Measurements from ENCODE around the gene NYNRIN.
"Not testable (repeated sequence)": the region's sequence is repeated elsewhere in the genome, so short reads cannot be mapped to it uniquely, and the experiment has no call there.

The NYNRIN gene

GRCh38 chr14:24398653-24399446 lies at the start of gene NYNRIN:
TSS of gene NYNRIN (plus strand) at chr14:24399003. CDS start at chr14:24399247, 244 bp downstream.
- no peak within 1 kb of the TSS for H3K27ac Mint-ChIP-seq
- DNase-seq = peak; percentile 21 to 24

DNA sequence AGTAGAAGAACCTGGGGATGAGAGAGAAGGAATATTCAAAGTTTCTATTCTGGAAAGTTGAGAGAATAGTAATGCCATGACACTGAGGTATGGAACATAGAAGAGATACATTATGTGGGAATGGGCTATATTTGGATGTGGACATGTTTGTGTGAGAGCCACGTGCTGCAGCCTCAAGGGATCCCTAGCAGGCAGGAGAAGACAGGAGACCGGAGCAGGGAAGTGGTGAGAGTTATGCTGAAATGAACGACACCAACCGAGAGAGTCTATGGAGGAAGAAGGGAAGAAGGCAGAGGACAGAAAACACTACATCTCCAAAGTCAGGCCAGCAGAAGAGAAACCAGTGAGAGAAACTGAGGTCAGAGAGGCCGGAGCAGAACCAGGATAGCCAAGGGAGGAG lies 49.1 kb upstream of the NYNRIN start:
- H3K27me3 Mint-ChIP-seq = peaks cover 51% of the 10 kb centered on the region
- no peaks in the 10 kb centered on the region for H3K9me3 Mint-ChIP-seq
- H3K4me1 Mint-ChIP-seq = peaks cover 6% of the 10 kb centered on the region
- no peak overlapping the region for H3K27ac Mint-ChIP-seq
- no peak overlapping the region for H3K4me3 Mint-ChIP-seq
- DNase-seq (no peak), ATAC-seq (no peak)

More at GRCh38 chr14:24398653-24399446, at the start of gene NYNRIN:
- peak; percentile 87 for ATAC-seq
- peaks cover 43% of the 10 kb centered on the region for H3K27me3 Mint-ChIP-seq
- H3K4me3 Mint-ChIP-seq = peak within 1 kb of the TSS; percentile 58 to 80
- H3K9me3 Mint-ChIP-seq = no peaks in the 10 kb centered on the region
- peaks cover 18% of the 10 kb centered on the region for H3K4me1 Mint-ChIP-seq

GRCh38 chr14:24351517-24351916 lies 47.3 kb upstream of the NYNRIN start:
- H3K4me3 Mint-ChIP-seq = no peak overlapping the region
- peaks cover 6% of the 10 kb centered on the region for H3K4me1 Mint-ChIP-seq
- H3K27me3 Mint-ChIP-seq = peaks cover 44% of the 10 kb centered on the region
- ATAC-seq = no peak
- no peak overlapping the region for H3K27ac Mint-ChIP-seq
- DNase-seq = no peak
- H3K9me3 Mint-ChIP-seq = no peaks in the 10 kb centered on the region

- Mint-ChIP-seq H3K4me1 (peaks cover 6% of the 10 kb centered on the region), H3K27me3 (peaks cover 44% of the 10 kb centered on the region), H3K9me3 (no peaks in the 10 kb centered on the region), H3K27ac (no peak overlapping the region), H3K4me3 (no peak overlapping the region)
- ATAC-seq = peak; percentile 40
- DNase-seq = no peak
Observed at GRCh38 chr14:24353559-24354481, 45.0 kb upstream of the NYNRIN start.

- H3K4me3 Mint-ChIP-seq, H3K4me1 Mint-ChIP-seq, DNase-seq, H3K9me3 Mint-ChIP-seq, H3K27ac Mint-ChIP-seq, ATAC-seq: not testable (repeated sequence)
- H3K27me3 Mint-ChIP-seq = peaks cover 39% of the 10 kb centered on the region
Observed at GRCh38 chr14:24354482-24354825, 44.3 kb upstream of the NYNRIN start.

DNA sequence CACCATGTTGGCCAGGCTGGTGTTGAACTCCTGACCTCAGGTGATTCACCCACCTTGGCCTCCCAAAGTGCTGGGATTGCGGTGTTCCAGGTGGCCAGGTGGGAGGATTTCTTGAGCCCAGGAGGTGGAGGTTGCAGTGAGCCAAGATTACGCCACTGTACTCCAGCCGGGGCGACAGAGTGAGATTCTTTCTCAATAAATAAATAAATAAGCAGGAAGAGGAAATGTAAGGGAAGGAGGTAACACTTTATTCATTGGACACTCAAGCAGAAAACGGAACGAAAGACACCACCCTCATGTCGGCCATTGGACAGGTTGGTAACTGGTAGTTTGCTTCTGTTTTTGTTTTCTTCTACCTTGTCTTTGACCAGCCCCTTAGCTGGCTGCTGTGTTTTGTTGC lies 43.8 kb upstream of the NYNRIN start:
- Mint-ChIP-seq H3K27me3 (peaks cover 34% of the 10 kb centered on the region), H3K9me3 (no peaks in the 10 kb centered on the region), H3K27ac (no peak overlapping the region), H3K4me3 (no peak overlapping the region), H3K4me1 (peaks cover 6% of the 10 kb centered on the region)
- DNase-seq (no peak), ATAC-seq (no peak)

DNA sequence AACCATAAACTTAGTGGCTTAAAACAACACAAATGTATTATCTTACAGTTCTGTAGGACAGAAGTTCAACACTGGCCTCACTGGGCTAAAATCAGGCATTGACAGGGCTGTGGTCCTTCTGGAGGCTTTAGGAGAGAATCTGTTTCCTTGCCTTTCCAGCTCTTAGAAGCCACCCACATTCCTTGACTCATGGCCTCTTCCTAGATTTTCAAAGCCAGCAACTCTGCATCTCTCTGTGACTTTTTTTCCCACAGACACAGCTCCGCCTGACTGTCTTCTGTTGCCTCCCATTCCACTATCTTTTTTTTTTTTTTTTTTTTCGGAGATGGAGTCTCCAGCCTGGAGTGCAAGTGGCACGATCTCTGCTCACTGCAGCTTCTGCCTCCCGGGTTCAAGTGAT lies 42.6 kb upstream of the NYNRIN start:
- no peak overlapping the region for H3K4me3 Mint-ChIP-seq
- DNase-seq (no peak), ATAC-seq (no peak)
- peaks cover 30% of the 10 kb centered on the region for H3K27me3 Mint-ChIP-seq
- peaks cover 6% of the 10 kb centered on the region for H3K4me1 Mint-ChIP-seq
- no peaks in the 10 kb centered on the region for H3K9me3 Mint-ChIP-seq
- no peak overlapping the region for H3K27ac Mint-ChIP-seq

DNA sequence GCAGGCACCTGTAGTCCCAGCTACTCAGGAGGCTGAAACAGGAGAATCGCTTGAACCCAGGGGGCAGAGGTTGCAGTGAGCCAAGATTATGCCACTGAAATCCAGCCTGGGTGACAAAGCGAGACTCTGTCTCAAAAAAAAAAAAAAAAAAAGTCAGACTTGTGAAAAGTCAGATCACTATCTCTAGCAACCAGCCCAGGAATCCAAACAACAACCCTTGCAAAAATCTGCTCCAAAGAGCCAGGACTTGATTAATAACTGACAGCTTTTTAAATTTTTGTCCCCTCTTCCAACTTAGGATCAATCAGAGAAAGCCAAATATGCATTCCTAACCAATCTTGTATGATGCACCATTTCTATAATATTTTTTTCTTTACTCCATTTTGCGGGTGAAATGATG lies 38.5 kb upstream of the NYNRIN start:
- Mint-ChIP-seq H3K4me3 (no peak overlapping the region), H3K9me3 (no peaks in the 10 kb centered on the region), H3K27ac (no peak overlapping the region), H3K4me1 (peaks cover 5% of the 10 kb centered on the region), H3K27me3 (peaks cover 29% of the 10 kb centered on the region)
- ATAC-seq (no peak), DNase-seq (no peak)

DNA sequence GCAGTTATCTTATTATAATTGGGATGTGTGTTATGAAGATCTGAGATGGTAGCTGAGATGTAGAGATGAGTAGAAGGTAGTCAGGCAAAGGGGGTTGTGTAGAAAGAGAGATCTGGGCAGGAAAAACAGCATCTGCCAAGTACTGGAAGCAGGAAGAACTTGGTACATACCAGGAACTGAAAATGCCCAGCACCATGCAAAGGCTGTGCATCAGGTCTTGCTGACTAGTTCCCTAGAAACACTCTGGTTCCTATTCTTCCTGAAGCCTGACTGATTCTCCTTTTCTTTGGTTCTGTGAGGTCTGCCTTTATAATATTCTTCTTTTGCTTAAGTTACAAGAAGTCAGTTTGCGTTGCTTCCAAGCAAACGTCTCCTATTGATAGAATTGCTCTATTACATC lies 37.5 kb upstream of the NYNRIN start:
- Mint-ChIP-seq H3K27me3 (peaks cover 40% of the 10 kb centered on the region), H3K9me3 (no peaks in the 10 kb centered on the region), H3K27ac (no peak overlapping the region), H3K4me1 (peaks cover 14% of the 10 kb centered on the region), H3K4me3 (no peak overlapping the region)
- no peak for ATAC-seq
- no peak for DNase-seq

- DNase-seq (no peak), ATAC-seq (no peak)
- peaks cover 23% of the 10 kb centered on the region for H3K4me1 Mint-ChIP-seq
- no peaks in the 10 kb centered on the region for H3K9me3 Mint-ChIP-seq
- no peak overlapping the region for H3K27ac Mint-ChIP-seq
- H3K4me3 Mint-ChIP-seq = no peak overlapping the region
- H3K27me3 Mint-ChIP-seq = peaks cover 49% of the 10 kb centered on the region
Observed at GRCh38 chr14:24362241-24362960, 36.4 kb upstream of the NYNRIN start.

DNA sequence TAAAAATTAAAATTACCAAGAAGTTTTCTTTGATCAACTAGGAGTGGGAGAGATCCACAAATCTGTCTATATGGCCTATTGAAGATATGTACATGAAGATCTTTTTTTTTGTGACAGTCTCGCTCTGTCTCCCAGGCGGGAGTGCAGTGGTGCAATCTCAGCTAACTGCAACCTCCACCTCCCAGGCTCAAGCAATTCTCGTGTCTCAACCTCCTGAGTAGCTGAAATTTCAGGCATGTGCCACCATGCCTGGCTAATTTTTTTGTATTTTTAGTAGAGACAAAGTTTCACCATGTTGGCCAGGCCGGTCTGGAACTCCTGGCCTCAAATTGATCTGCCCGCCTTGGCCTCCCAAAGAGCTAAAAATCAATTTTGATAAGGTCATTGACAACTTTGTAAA lies 35.4 kb upstream of the NYNRIN start:
- Mint-ChIP-seq H3K4me1 (peaks cover 33% of the 10 kb centered on the region), H3K27ac (no peak overlapping the region), H3K9me3 (no peaks in the 10 kb centered on the region), H3K27me3 (peaks cover 59% of the 10 kb centered on the region), H3K4me3 (no peak overlapping the region)
- ATAC-seq (no peak), DNase-seq (no peak)

- Mint-ChIP-seq H3K27me3 (peaks cover 71% of the 10 kb centered on the region), H3K4me1 (peaks cover 44% of the 10 kb centered on the region), H3K4me3 (no peak overlapping the region), H3K9me3 (no peaks in the 10 kb centered on the region), H3K27ac (no peak overlapping the region)
- ATAC-seq (no peak), DNase-seq (no peak)
Observed at GRCh38 chr14:24364841-24365240, 34.0 kb upstream of the NYNRIN start.

- Mint-ChIP-seq H3K4me1 (peaks cover 44% of the 10 kb centered on the region), H3K27ac (peak overlapping the region in 1 of 2 donors; percentile 88), H3K4me3 (peak overlapping the region; percentile 82 to 92), H3K9me3 (no peaks in the 10 kb centered on the region), H3K27me3 (peaks cover 70% of the 10 kb centered on the region)
- DNase-seq = peak; percentile 74 to 83
- peak; percentile 78 for ATAC-seq
Observed at GRCh38 chr14:24365600-24366412, 33.0 kb upstream of the NYNRIN start.

DNA sequence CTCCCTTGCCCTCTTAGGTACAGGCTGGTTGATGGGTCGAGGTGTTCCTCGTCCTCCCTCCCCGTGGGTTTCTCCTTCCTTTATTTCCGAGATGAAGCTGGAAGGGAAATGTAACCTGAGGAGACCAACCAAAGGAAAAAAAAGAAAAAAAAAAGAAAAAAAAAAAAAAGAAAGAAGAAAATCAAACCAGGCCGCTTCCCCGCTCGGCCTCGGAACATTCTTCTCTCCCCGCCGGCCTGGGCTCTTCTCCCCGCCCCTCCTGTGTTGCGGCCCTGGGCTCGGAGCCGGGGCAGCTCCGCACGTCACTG lies 32.4 kb upstream of the NYNRIN start:
- Mint-ChIP-seq H3K27me3 (peaks cover 64% of the 10 kb centered on the region), H3K9me3 (no peaks in the 10 kb centered on the region), H3K4me1 (peaks cover 44% of the 10 kb centered on the region), H3K27ac (no peak overlapping the region), H3K4me3 (peak overlapping the region; percentile 82 to 92)
- DNase-seq = no peak
- no peak for ATAC-seq

All from stimulated activated naive CD8-positive, alpha-beta T cell treated with anti-CD3 and anti-CD28 coated beads, Interleukin-15, amount 100 ng/mL, for 72 hours (primary cell).